ENCODE measurements around the gene TMEM235. TPM values are rescaled to one million over a fixed set of nuclear protein-coding genes. Genes with fewer than 3 reads are reported as not detected.

The TMEM235 gene
- total and polyA plus RNA-seq, 2 donors (not counting 3 experiments of a cell fraction or from before 2014, with no cell fraction given), result 0.04 to 0.38 TPM

- DNase-seq (ENCODE audit: low read depth, low spot score) (no peak), FAIRE-seq (no peak)
- Histone ChIP-seq H3K9me1 (replicated peaks; ENCODE audit: control insufficient read depth, extremely low read depth, insufficient read depth, low read length) (no peaks in the 10 kb centered on the region), H3K4me2 (ENCODE audit: insufficient read depth, low read length) (no peak overlapping the region), H3K4me3 (replicated peaks in 1 of 3; ENCODE audit: insufficient read depth in 1 of 3, low read depth in 1 of 3, low read length in 3 of 3) (no peak overlapping the region), H4K20me1 (replicated peaks; ENCODE audit: control insufficient read depth, extremely low read depth, insufficient read depth, low read length) (no peaks in the 10 kb centered on the region), H3K79me2 (ENCODE audit: control insufficient read depth, insufficient read depth, low read length) (no peaks in the 10 kb centered on the region), H2AFZ (ENCODE audit: low read depth, low read length) (no peak overlapping the region), H3K4me1 (ENCODE audit: control insufficient read depth, extremely low read depth, insufficient read depth, low read length) (no peaks in the 10 kb centered on the region), H3K36me3 (ENCODE audit: control insufficient read depth in 2 of 2, extremely low read depth in 1 of 2, insufficient read depth in 2 of 2, low read length in 2 of 2) (no peaks in the 10 kb centered on the region), H3K9ac (replicated peaks; ENCODE audit: extremely low read depth, insufficient read depth, low read length) (no peak overlapping the region), H3K27ac (ENCODE audit: insufficient read depth, low read depth, low read length) (no peak overlapping the region), H3K27me3 (ENCODE audit: control insufficient read depth in 2 of 2, insufficient read depth in 2 of 2, low read length in 2 of 2) (no peaks in the 10 kb centered on the region), H3K9me3 (replicated peaks; ENCODE audit: control insufficient read depth, insufficient read depth, low read length) (no peaks in the 10 kb centered on the region)
- intact Hi-C loops (cut with micrococcal nuclease) (no loop called here), dilution Hi-C loops (cut with MboI; ENCODE audit: extremely low pct_ligation_motif_present, low sequenced_read_pairs) (no loop called here)
- ChIA-PET CTCF (interaction anchor here (0.7 to 1.6 kb wide), 2 partner anchors 12 to 141 kb away, joined by 3 to 8 read pairs; no protein-coding TSS in a partner anchor), POLR2A (no interaction called here)
- no TSS peak for BruUV-seq (replicated peaks)
- TF ChIP-seq CTCF (IDR thresholded peaks at IDR 0.05; ENCODE audit: extremely low read depth in 1 of 2, insufficient read depth in 1 of 2, low read depth in 1 of 2, low read length in 2 of 2), result no peak
- TF ChIP-seq GATA2 (IDR thresholded peaks at IDR 0.05; ENCODE audit: insufficient read depth, insufficient read length, low read depth, low read length), result no peak
- TF ChIP-seq MAX (IDR thresholded peaks at IDR 0.05; ENCODE audit: insufficient read depth, insufficient read length), result no peak
- TF ChIP-seq JUN (IDR thresholded peaks at IDR 0.05; ENCODE audit: borderline replicate concordance, insufficient read depth, insufficient read length, low read depth), result no peak
- TF ChIP-seq FOS (IDR thresholded peaks at IDR 0.05; ENCODE audit: borderline replicate concordance, insufficient read depth, low read length), result no peak
- TF ChIP-seq POLR2AphosphoS5 (IDR thresholded peaks at IDR 0.05; ENCODE audit: insufficient read depth, low read depth, low read length), result no peak
- no peak for TF ChIP-seq EZH2 (IDR thresholded peaks at IDR 0.05; ENCODE audit: borderline replicate concordance, low read depth, low read length, severe bottlenecking)
- no peak for TF ChIP-seq MYC (IDR thresholded peaks at IDR 0.05; ENCODE audit: low read depth, low read length)
- TF ChIP-seq POLR2A (IDR thresholded peaks at IDR 0.05; ENCODE audit: low read depth, low read length), result no peak
Measured at GRCh38 chr17:78281249-78281845, 49.9 kb downstream of the TMEM235 start.
